HCT116 (cell line): Measurements from ENCODE around the gene CXCL5. TPM values are rescaled to one million over a fixed set of nuclear protein-coding genes. Genes with fewer than 3 reads are reported as not detected.

ENCODE experiments used
- ATAC-seq: fragments of 200-7000 bp; cut with Tn5 transposase; 2 replicates; pipeline ENCODE4 v1.9.1; 2020; ENCODE audit warnings: mild to moderate bottlenecking, moderate library complexity
- BruUV-seq: library from RNA; stranded (reverse); fragments of 400-500 nt; replicated peaks from 2 replicates; lab custom pipeline; 2021; lab: Mats Ljungman, UMichigan
- CTCF ChIA-PET: fragments of 300-600 bp; sonication (Branson Sonifier 250); formaldehyde crosslinking; loops from one replicate; lab custom pipeline; 2021; ENCODE audit warnings: antibody characterized with exemption; lab: Charles Lee
- POLR2A ChIA-PET: fragments of 300-600, 350-600 bp; sonication (Branson Sonifier 250); formaldehyde crosslinking; loops from one replicate; lab custom pipeline; 2021; ENCODE audit warnings: antibody characterized with exemption; lab: Charles Lee
- RAD21 ChIA-PET, 2 experiments: fragments of 300-600 bp; sonication (Branson Sonifier 250); formaldehyde crosslinking; loops; one replicate each; lab custom pipeline; 2023; ENCODE audit warnings: low total read pairs in 2 of 2; ENCODE audit not compliant: uncharacterized antibody in 2 of 2, unreplicated experiment in 2 of 2, low non-redundant PET in 1 of 2; lab: Charles Lee
- DNase-seq: peaks from one replicate; pipeline ENCODE4 v3.0.0-alpha.2; 2010; ENCODE audit warnings: low read depth, low spot score
- H2AFZ ChIP-seq: fragments of 200-600 bp; shearing (Covaris generic), sonication (generic); 2 replicates; pipeline ENCODE4 v1.6.1; 2017; ENCODE audit warnings: low read depth, mixed run types, mixed read lengths, antibody characterized with exemption, low read length; ENCODE audit not compliant: poor library complexity, severe bottlenecking
- H3K27ac ChIP-seq: 2 replicates; pipeline ENCODE4 v1.5.1; 2012; ENCODE audit warnings: low read depth, low read length
- H3K27me3 ChIP-seq: fragments of 200-600 bp; sonication (generic); 2 replicates; pipeline ENCODE4 v1.6.1; 2016; ENCODE audit warnings: mixed run types, low read length, mixed read lengths; ENCODE audit not compliant: insufficient read depth
- H3K36me3 ChIP-seq, 2 experiments: fragments of 200-500 bp in 1 of 2; fragments of 200-600 bp in 1 of 2; sonication (Bioruptor generic) in 1 of 2; sonication (generic) in 1 of 2; 2 replicates each; pipeline versions ENCODE4 v1.5.1 to v1.6.1; 2014 to 2016; ENCODE audit warnings: low read length in 2 of 2, inconsistent platforms in 1 of 2, mixed read lengths in 1 of 2, mixed run types in 1 of 2; ENCODE audit not compliant: insufficient read depth in 2 of 2, control insufficient read depth in 1 of 2
- H3K4me1 ChIP-seq, 2 experiments: fragments of 200-600 bp in 1 of 2; sonication (generic) in 1 of 2; 2 replicates each; pipeline versions ENCODE4 v1.5.1 to v1.6.1; 2012 to 2017; ENCODE audit warnings: low read length in 2 of 2, inconsistent platforms in 1 of 2, mild to moderate bottlenecking in 1 of 2, mixed read lengths in 1 of 2, mixed run types in 1 of 2, moderate library complexity in 1 of 2; ENCODE audit not compliant: insufficient read depth in 2 of 2, control insufficient read depth in 1 of 2
- H3K4me2 ChIP-seq: fragments of 200-600 bp; sonication (generic); 2 replicates; pipeline ENCODE4 v1.6.1; 2017; ENCODE audit warnings: mixed run types, low read length, mixed read lengths
- H3K4me3 ChIP-seq, 2 experiments: fragments of 200-600 bp in 1 of 2; sonication (generic) in 1 of 2; replicated peaks in 1 of 2; 2 replicates each; pipeline ENCODE4 v1.5.1; 2011 to 2016; ENCODE audit warnings: low read length in 2 of 2, control low read depth in 1 of 2, low read depth in 1 of 2, mild to moderate bottlenecking in 1 of 2, mixed read lengths in 1 of 2, mixed run types in 1 of 2
- H3K79me2 ChIP-seq: fragments of 200-600 bp; sonication (generic); 2 replicates; pipeline ENCODE4 v1.6.1; 2017; ENCODE audit warnings: mild to moderate bottlenecking, mixed run types, low read length, moderate library complexity, mixed read lengths; ENCODE audit not compliant: insufficient read depth
- H3K9ac ChIP-seq: fragments of 200-600 bp; sonication (generic); 2 replicates; pipeline ENCODE4 v1.6.1; 2016; ENCODE audit warnings: low read length, mixed read lengths
- H3K9me2 ChIP-seq: fragments of 200-600 bp; sonication (generic), shearing (Covaris generic); 2 replicates; pipeline ENCODE4 v1.6.1; 2017; ENCODE audit warnings: mixed run types, mild to moderate bottlenecking, moderate library complexity; ENCODE audit not compliant: insufficient read depth
- H3K9me3 ChIP-seq, 2 experiments: fragments of 200-500 bp in 1 of 2; fragments of 200-600 bp in 1 of 2; sonication (Bioruptor generic) in 1 of 2; sonication (generic) in 1 of 2; 2 replicates each; pipeline ENCODE4 v1.6.1; 2014 to 2017; ENCODE audit warnings: low read length in 2 of 2, mixed read lengths in 2 of 2, inconsistent platforms in 1 of 2, low read depth in 1 of 2, mild to moderate bottlenecking in 1 of 2, mixed run types in 1 of 2, moderate library complexity in 1 of 2; ENCODE audit not compliant: control insufficient read depth in 1 of 2, insufficient read depth in 1 of 2
- H4K20me1 ChIP-seq: fragments of 200-600 bp; sonication (generic), shearing (Covaris generic); 2 replicates; pipeline ENCODE4 v1.6.1; 2017; ENCODE audit warnings: mixed run types, mild to moderate bottlenecking, moderate library complexity; ENCODE audit not compliant: insufficient read depth
- ATF3 ChIP-seq: IDR thresholded peaks from 2 replicates; pipeline ENCODE4 v1.6.1; 2012
- CBX3 ChIP-seq: IDR thresholded peaks from 2 replicates; pipeline ENCODE4 v1.6.1; 2012; ENCODE audit warnings: low read depth
- EGR1 ChIP-seq: IDR thresholded peaks from 2 replicates; pipeline ENCODE4 v1.6.1; 2012; ENCODE audit warnings: low read depth
- ELF1 ChIP-seq: IDR thresholded peaks from 2 replicates; pipeline ENCODE4 v1.6.1; 2012; ENCODE audit warnings: low read depth, borderline replicate concordance
- EZH2 ChIP-seq: fragments of 200-600 bp; sonication (generic); IDR thresholded peaks from 2 replicates; pipeline ENCODE4 v1.6.1; 2017; ENCODE audit warnings: antibody characterized with exemption, mixed run types
- EZH2phosphoT487 ChIP-seq: fragments of 200-600 bp; IDR thresholded peaks from 2 replicates; pipeline ENCODE4 v1.6.1; 2018; ENCODE audit warnings: antibody characterized with exemption, borderline replicate concordance
- RAD21 ChIP-seq: IDR thresholded peaks from 2 replicates; pipeline ENCODE4 v1.6.1; 2012; ENCODE audit warnings: low read depth, mild to moderate bottlenecking
- REST ChIP-seq: IDR thresholded peaks from 2 replicates; pipeline ENCODE4 v1.6.1; 2012; ENCODE audit warnings: low read depth
- SIN3A ChIP-seq: IDR thresholded peaks from 2 replicates; pipeline ENCODE4 v1.6.1; 2012; ENCODE audit warnings: low read depth
- SRF ChIP-seq: IDR thresholded peaks from 2 replicates; pipeline ENCODE4 v1.6.1; 2012; ENCODE audit warnings: low read depth
- TCF7L2 ChIP-seq: IDR thresholded peaks from 2 replicates; pipeline ENCODE4 v1.7.0; 2011; ENCODE audit warnings: borderline replicate concordance, inconsistent platforms; ENCODE audit not compliant: insufficient read depth, insufficient read length; ENCODE audit errors: extremely low read depth
- ZBTB33 ChIP-seq: IDR thresholded peaks from 2 replicates; pipeline ENCODE4 v1.6.1; 2011; ENCODE audit warnings: mild to moderate bottlenecking, low read length, moderate library complexity; ENCODE audit not compliant: insufficient replicate concordance; ENCODE audit errors: extremely low read depth
- ZFX ChIP-seq: fragments of 450-650 bp; IDR thresholded peaks from 2 replicates; pipeline ENCODE4 v1.6.1; 2017
- intact Hi-C: fragments of 100-400 bp; cut with micrococcal nuclease; formaldehyde crosslinking; loops from 2 replicates; pipeline ENCODE4 v1.10.0; 2022
- total RNA-seq: library from RNA; stranded (reverse); gene quantifications from one replicate; pipeline ENCODE4 v1.2.1, GENCODE V29; 2021; ENCODE audit not compliant: unreplicated experiment
- TF ChIP-seq, protein P1 (sequence below): IDR thresholded peaks from 2 replicates; pipeline ENCODE4 v1.6.1; 2012

CXCL5 gene
- total RNA-seq, 1 experiment from 2014 or later, result not detected

DNA sequence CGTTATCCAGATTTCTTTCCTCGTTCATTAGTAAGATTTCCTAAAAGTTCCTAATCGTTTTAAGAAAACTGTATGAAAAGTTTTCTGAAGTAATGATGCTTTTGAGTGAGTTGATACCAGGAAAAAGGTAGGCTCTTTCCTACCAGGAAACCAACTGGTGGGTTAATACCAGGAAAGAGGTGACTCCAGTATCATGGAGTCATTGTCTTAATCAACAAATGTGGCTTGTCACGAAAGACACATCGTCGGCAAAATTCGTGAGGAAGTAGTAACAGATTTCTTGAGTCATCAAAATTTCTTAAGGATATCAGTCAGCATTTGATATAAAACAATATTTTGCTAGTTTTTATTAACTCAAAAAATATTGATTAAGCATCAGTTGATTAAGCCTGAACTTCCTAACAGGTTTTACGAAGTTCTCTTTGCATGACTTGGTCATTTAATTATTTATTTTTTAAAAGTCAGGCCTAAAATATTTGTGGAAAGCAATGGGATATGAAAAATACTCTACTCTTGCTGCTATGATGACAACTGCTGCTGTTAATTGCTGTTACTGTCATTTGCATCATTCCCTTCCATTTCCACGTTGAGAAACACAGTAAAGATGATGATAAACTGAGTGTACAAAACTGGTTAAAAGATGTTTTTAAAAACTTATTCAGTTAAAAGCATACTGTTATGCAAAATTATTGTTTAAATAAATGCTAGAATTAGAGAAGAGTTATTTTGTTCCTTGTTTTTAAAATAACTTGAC is 7.3 kb downstream of the CXCL5 start (continued):
- TF ChIP-seq REST, result no peak
- no peak for TF ChIP-seq TCF7L2

DNA sequence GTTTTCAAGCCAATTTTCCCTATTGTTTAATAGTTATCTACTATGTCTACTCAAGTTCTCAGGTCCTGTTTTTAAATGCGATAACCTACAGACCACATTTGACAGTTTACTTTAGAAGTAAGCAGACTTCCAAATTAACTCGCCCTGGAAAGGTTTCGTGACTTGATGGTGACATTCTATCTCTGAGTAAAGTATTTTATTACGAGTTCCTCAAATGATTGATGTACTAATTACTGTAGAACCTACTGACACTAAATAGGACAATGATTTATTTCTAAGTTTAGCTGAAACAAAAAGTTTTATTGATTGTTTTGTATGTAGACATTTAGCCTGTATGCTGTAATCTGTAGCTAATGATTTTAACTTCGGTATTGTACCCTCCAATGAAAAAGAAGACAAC is 8.5 kb downstream of the CXCL5 start:
- no peak for DNase-seq
- H3K79me2 ChIP-seq, result no peaks in the 10 kb centered on the region
- no TSS peak for BruUV-seq
- no peak for TF ChIP-seq CBX3
- no peak for TF ChIP-seq SIN3A
- no peak for TF ChIP-seq ZFX
- TF ChIP-seq ATF3, result no peak
- no peak for TF ChIP-seq REST
- no peak for TF ChIP-seq EGR1
- no peak for TF ChIP-seq RAD21
- TF ChIP-seq, protein P1, sequence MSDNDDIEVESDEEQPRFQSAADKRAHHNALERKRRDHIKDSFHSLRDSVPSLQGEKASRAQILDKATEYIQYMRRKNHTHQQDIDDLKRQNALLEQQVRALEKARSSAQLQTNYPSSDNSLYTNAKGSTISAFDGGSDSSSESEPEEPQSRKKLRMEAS, result no peak
- TF ChIP-seq ZBTB33, result no peak
- no peak for TF ChIP-seq EZH2phosphoT487
- no peak for TF ChIP-seq ELF1
- no peak for TF ChIP-seq TCF7L2
- no peak for TF ChIP-seq SRF
- no peak for TF ChIP-seq EZH2
- POLR2A ChIA-PET, result no interaction called here
- no peak overlapping the region for H3K27ac ChIP-seq
- H3K9me2 ChIP-seq, result no peaks in the 10 kb centered on the region
- H3K4me3 ChIP-seq, result no peak overlapping the region
- no peaks in the 10 kb centered on the region for H4K20me1 ChIP-seq
- no peak overlapping the region for H3K4me2 ChIP-seq
- H3K27me3 ChIP-seq, result no peaks in the 10 kb centered on the region
- H3K4me1 ChIP-seq, result no peaks in the 10 kb centered on the region
- ATAC-seq, result no peak
- CTCF ChIA-PET, result no interaction called here
- H3K36me3 ChIP-seq, result no peaks in the 10 kb centered on the region
- intact Hi-C loops, result no loop called here
- no peaks in the 10 kb centered on the region for H3K9me3 ChIP-seq
- RAD21 ChIA-PET, result no interaction called here
- H3K9ac ChIP-seq, result no peak overlapping the region
- no peak overlapping the region for H2AFZ ChIP-seq
